ENCODE measurements around the gene NMBR. TPM values are rescaled to one million over a fixed set of nuclear protein-coding genes. Genes with fewer than 3 reads are reported as not detected.

NMBR gene
- total RNA-seq, 4 donors from 2014 or later = not detected

DNA sequence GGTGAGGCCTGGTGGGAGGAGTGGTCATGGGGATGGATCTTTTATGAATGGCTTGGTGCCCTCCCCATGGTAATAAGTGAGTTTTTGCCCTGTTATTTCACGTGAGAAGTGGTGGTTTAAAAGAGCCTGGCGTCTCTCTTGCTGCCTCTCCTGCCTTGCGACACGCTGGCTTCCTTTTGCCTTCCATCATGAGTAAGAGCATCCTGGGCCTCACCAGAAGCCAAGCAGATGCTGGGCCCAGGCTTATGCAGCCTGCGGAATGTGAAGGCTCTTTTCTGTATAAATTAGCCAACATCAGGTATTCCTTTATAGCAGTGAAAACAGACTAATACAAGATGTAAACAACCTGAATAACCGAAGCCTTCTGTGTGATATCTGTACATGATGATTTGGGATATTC, 27.8 kb upstream of the NMBR start:
- H3K4me3 ChIP-seq (ENCODE audit: low read depth, poor library complexity, severe bottlenecking) = no peak overlapping the region
- intact Hi-C loops (cut with DNase I; ENCODE audit: low total_unique reads) = no loop called here
- no peak for DNase-seq (ENCODE audit: low spot score in 2 of 2)
- TF ChIP-seq, protein P1, sequence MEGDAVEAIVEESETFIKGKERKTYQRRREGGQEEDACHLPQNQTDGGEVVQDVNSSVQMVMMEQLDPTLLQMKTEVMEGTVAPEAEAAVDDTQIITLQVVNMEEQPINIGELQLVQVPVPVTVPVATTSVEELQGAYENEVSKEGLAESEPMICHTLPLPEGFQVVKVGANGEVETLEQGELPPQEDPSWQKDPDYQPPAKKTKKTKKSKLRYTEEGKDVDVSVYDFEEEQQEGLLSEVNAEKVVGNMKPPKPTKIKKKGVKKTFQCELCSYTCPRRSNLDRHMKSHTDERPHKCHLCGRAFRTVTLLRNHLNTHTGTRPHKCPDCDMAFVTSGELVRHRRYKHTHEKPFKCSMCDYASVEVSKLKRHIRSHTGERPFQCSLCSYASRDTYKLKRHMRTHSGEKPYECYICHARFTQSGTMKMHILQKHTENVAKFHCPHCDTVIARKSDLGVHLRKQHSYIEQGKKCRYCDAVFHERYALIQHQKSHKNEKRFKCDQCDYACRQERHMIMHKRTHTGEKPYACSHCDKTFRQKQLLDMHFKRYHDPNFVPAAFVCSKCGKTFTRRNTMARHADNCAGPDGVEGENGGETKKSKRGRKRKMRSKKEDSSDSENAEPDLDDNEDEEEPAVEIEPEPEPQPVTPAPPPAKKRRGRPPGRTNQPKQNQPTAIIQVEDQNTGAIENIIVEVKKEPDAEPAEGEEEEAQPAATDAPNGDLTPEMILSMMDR (IDR thresholded peaks at IDR 0.05) = no peak
- no peak for TF ChIP-seq POLR2A (IDR thresholded peaks at IDR 0.05)
- WGBS, 2 donors = 92% methylated on average over 6 of the region's 6 CpGs

DNA sequence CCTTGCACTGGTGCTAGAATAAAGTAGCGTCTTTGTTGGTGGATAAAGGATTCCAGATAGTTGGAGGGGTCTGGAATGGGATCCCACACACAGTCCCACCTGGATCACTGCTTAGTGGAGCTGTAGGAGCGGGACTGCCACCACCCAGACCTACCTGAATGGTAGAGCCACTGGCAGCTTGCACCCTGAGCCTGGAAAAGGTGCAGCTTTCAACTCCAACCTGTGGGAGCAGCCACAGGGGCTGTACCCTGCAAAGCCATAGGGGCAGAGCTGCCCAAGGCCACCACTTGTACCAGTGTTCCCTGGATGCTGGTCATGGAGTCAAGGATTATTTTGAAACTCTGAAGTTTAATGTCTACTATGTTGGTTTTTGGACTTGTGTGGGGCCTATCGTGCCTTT, 27.1 kb upstream of the NMBR start:
- no peak overlapping the region for H3K4me3 ChIP-seq (ENCODE audit: low read depth, poor library complexity, severe bottlenecking)
- intact Hi-C loops (cut with DNase I; ENCODE audit: low total_unique reads) = no loop called here
- no peak for DNase-seq (ENCODE audit: low spot score in 2 of 2)
- 93 to 98% methylated on average over 3 of the region's 3 CpGs for WGBS, 2 donors
- TF ChIP-seq, protein P1 (IDR thresholded peaks at IDR 0.05) = no peak
- TF ChIP-seq POLR2A (IDR thresholded peaks at IDR 0.05) = no peak

DNA sequence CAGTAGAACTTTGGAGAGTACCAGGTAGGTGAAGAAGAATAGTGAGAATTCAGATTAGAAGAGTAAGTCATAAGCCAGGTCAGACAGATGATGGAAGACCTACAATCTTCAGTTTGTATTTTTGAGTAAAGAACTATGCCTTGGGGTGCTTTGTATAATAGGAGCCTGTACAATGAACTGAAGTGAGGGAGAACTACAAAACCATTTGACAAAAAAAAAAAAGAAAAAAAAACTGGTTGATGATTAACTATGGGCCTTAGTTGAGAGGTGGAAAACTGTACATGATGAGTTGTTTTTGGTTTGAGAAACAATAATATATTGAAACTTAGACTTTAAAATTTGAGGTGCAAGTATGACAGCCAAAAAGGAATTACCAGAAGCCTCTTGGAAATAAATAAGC, 25.8 kb upstream of the NMBR start:
- DNase-seq (ENCODE audit: low spot score in 2 of 2) = no peak
- intact Hi-C loops (cut with DNase I; ENCODE audit: low total_unique reads) = no loop called here
- TF ChIP-seq POLR2A (IDR thresholded peaks at IDR 0.05) = no peak
- TF ChIP-seq, protein P1 (IDR thresholded peaks at IDR 0.05) = no peak
- no peak overlapping the region for H3K4me3 ChIP-seq (ENCODE audit: low read depth, poor library complexity, severe bottlenecking)

DNA sequence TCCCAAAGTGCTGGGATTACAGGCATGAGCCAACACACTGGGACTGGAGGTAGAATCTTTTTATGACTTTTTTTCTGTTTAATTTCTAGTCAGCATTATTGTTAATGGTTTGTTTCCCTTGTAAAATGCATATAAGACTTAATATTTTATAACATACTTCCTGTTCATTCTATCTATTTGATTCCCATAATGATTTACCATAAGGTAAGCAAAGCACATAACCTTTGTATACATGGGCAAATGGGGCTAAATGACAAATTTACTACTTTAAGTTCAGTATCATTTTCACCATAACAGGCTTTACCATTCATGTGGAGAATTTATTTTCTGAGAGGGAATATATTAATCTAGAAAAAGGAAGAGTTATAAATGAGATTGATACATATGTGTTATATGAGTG, 24.4 kb upstream of the NMBR start:
- intact Hi-C loops (cut with DNase I; ENCODE audit: low total_unique reads) = no loop called here
- no peak for DNase-seq (ENCODE audit: low spot score in 2 of 2)
- TF ChIP-seq, protein P1 (IDR thresholded peaks at IDR 0.05) = no peak
- no peak for TF ChIP-seq POLR2A (IDR thresholded peaks at IDR 0.05)
- H3K4me3 ChIP-seq (ENCODE audit: low read depth, poor library complexity, severe bottlenecking) = no peak overlapping the region

DNA sequence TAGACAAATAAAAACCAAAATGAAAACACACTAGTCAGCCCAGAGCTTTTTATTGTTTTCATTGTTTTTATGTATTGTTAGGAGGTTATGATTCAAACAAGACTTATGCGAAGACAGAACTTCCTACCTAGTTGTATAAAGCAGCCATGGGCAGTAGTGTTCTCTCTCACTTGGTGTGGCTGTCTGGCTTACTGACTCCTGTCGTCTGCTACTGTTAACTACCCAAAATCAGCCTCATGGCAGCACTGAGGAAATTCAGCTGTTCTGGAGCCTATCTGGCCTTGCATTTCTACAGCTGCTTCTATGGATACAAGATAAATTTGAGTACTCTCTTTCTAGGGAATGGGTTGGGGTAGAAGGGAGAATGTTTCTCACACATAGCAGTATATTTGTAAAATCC, 20.6 kb upstream of the NMBR start:
- 87 to 89% methylated on average over 2 of the region's 2 CpGs for WGBS, 2 donors
- TF ChIP-seq, protein P1 (IDR thresholded peaks at IDR 0.05) = no peak
- no peak for TF ChIP-seq POLR2A (IDR thresholded peaks at IDR 0.05)
- no peak for DNase-seq (ENCODE audit: low spot score in 2 of 2)
- H3K4me3 ChIP-seq (ENCODE audit: low read depth, poor library complexity, severe bottlenecking) = no peak overlapping the region
- intact Hi-C loops (cut with DNase I; ENCODE audit: low total_unique reads) = no loop called here

DNA sequence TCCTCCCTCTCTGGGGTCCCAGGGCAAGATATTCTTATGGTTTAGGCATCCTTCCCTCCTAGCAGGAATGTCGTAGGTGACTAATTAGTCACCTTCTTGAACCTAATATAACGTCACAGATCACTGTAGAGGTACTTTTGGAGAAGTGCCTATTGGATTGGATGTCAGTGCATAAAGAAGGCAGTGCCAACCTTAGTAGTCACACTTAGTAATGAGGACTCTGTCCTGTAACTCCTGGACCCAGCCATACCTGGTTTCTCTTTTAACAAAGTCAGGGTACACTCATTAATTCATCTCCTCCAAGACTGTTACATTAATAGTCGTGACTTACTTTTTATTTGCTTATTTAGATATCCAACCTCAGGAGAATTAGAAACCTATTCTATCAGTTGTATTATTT, 20.1 kb upstream of the NMBR start:
- TF ChIP-seq, protein P1 (IDR thresholded peaks at IDR 0.05) = no peak
- TF ChIP-seq POLR2A (IDR thresholded peaks at IDR 0.05) = no peak
- DNase-seq (ENCODE audit: low spot score in 2 of 2) = no peak
- no peak overlapping the region for H3K4me3 ChIP-seq (ENCODE audit: low read depth, poor library complexity, severe bottlenecking)
- intact Hi-C loops (cut with DNase I; ENCODE audit: low total_unique reads) = no loop called here
- WGBS, 2 donors = 81 to 85% methylated on average over 3 of the region's 3 CpGs
